HG03095 (cell line): Measurements from ENCODE around the gene TPCN2.

Experiments
- ATAC-seq: cut with Tn5 transposase; IDR thresholded peaks from one replicate; pipeline ENCODE4 v1.9.1; 2021; ENCODE audit warnings: moderate library complexity; ENCODE audit not compliant: unreplicated experiment

Gene TPCN2

GRCh38 chr11:69108030-69108429 lies 59.3 kb downstream of the TPCN2 start:
- ATAC-seq: no peak

DNA sequence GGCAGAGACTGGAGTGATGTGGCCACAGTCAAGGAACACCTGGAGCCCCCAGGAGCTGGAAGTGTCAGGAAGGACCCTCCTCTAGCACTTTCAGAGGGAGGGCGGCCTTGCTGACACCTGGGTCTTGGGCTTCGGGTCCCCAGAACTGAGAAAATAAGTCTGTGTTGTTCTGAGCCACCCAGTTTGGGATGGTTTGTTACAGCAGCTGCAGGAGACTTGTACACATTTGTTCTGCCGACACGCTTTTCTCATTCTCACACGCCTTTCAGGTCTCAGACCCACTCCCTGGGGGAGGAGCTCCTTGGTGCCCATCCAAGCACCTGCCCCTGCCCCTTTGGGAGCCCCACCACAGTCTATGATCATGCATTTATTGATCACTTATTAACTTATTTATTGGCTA lies 59.8 kb downstream of the TPCN2 start:
- ATAC-seq: no peak

GRCh38 chr11:69109101-69109500 lies 60.4 kb downstream of the TPCN2 start:
- ATAC-seq: no peak

- no peak for ATAC-seq
Observed at GRCh38 chr11:69110451-69110850, 61.7 kb downstream of the TPCN2 start.

- no peak for ATAC-seq
Observed at GRCh38 chr11:69111624-69112542, 63.2 kb downstream of the TPCN2 start.

DNA sequence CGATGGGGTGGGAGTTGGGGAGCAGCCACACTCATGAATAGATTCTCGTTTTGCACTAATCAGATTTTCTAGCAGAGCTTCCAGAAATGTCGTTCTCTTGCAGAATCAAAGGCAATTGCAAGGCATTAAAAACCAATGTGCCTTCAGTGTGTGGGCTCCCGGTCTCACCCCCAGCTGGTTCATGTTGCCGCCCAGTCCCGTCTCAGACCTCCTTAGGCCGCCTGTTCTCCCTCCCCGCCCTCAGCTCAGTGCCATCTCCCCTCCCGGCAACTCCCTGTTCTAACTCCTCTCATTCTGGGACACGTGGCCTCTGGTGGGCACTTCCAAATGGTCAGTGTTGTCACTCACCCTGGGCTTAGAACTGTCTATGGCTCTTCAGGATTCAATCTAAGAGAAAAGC lies 64.5 kb downstream of the TPCN2 start:
- no peak for ATAC-seq

DNA sequence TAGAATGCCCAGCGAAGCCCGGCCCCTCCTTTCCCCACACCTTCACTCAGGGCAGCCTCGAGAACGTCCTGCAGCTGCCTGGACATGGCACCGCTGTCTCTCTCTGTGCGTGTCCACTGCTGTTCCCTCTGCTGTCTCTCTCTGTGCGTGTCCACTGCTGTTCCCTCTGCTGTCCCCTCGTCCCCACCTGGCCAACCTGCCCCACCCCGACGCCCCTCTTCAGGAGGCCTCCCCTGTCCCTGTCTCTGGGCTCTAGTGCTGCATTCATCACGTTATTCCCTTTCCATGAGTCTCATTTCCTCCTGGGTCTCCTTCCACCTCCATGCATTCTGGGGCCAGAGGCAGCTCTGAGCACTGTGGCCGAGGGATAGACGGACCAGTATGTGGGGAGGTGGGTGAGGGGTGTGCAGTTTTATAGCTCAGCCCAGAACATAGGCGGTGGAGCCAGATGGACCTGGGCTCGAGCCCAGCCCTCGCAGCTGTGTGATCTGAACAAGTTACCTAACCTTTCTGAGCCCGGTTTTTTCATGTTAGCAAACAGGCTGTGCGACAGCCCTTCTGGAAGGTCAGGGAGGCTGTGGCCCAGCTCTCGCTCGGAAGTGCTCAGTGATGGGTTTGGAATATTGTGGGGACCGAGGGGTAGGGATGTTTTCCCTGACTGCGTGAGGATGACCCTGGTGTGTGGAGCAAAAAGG lies 65.1 kb downstream of the TPCN2 start:
- ATAC-seq: no peak

DNA sequence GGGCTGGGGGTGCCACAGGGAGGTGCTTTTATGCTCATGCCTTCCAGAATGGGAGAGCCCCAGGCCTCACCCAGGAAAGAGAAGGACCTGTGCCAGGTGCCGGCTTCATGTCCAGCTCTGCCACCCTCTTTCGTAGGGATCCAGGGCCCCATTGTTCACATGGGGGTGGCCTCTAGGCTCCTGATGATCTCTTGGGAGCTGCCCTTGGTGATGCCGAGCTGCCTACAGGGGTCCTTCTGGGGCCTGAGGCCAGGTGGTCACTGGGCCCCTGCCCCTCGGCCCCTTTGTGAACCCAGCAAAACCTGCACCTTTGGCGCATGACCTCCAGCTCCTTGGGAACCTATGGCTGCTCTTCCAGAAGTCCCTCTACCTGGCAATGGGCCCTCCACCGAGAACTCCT lies 65.6 kb downstream of the TPCN2 start:
- ATAC-seq: no peak

DNA sequence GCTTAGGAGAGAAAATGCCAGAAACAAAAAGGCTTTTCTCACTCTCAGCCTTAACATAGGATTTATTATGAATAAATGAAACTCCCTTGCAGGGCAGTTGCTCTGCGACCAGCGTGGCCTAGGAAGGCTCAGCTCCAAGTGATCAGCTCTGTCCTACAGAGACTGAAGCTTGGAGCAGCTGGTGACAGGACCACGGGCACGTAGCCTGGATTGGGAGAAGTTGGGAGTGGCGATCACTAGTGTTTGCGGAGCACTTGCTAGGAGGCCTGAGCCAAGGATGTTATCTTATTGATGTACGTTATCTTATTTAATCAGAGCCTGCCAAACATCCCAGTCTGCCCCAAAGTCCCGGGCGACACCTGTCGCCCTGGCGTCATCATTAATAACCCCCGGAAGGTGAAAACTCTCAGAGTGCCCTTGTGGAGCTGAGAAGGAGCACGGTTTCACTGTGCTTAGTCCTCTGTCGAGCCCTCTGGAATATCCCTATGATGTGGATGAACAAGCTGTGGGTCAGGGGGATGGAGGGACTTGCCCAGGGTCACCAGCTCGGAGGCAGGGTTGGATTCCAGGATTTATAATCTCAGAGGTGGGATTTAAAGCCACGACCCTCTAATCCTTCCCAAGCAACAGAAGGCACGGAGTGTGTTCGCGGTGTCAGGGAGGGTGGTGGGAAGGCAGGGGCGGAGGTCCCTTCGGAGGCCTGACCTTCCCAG lies 66.2 kb downstream of the TPCN2 start:
- ATAC-seq: no peak

DNA sequence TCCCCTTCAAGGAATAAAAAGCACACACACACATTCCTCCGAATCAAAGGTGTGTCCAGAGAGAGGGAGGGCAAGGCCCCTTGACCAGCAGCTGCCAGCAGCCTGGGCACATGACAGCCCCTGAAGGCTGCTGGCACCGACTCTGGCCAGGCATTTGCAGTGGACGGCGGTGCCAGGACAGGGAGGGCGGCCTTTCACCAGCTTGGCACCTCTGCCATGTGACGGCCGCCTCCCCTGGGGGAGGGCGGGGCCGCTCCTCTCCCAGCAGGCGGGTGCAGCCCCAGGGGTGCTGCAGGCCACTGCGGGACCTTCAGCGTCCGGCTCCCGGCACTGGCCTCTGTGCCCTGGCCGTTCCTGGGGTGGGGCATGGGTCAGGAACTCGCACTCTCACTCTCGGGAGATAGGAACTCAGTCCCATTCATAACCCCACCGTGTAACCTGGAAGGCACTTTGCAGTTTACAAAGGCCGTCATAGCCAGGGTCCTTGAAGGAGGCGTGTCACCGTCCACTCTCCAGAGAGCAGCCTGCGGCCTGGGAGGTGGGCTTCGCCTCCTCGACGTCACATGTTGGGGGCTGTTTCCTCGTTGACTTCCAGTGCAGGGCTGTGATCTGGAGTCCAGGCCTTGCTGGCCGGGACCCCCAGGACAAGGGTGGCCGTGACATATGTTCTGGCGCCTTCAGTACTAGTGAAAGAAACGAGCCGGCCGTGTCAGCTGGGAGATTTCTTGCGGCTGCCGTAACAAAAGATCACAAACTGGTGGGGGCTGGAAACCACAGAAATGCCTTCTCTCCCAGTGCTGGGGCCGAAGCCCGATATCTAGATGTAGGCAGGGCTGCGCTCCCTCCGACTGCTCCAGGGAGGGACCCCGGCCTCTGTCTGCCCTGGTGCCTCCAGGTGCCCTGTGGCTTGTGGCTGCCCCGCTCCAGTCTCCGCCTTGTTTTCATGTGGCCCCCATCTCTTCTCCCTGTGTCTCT lies 67.1 kb downstream of the TPCN2 start:
- ATAC-seq: no peak

- no peak for ATAC-seq
Observed at GRCh38 chr11:69116671-69117070, 67.9 kb downstream of the TPCN2 start.

DNA sequence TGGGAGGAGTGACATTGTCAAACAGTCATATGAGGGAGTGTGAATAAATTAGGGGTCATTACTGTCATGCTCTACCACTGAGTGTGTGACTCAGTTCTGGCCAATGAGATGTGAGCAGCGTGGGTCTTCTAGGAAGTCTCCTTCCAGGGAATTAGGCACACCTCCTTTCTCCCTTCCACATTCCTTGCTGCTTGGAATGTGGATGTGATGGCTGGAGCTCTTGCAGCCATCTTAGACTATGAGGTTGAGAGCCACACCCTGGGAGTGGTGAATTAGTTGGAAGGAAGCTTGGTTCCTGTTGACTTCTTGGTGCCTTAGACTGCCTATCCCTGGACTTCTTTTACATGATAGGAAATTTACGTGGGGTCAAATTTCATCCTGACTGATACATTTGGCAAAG lies 70.5 kb downstream of the TPCN2 start:
- ATAC-seq: no peak

DNA sequence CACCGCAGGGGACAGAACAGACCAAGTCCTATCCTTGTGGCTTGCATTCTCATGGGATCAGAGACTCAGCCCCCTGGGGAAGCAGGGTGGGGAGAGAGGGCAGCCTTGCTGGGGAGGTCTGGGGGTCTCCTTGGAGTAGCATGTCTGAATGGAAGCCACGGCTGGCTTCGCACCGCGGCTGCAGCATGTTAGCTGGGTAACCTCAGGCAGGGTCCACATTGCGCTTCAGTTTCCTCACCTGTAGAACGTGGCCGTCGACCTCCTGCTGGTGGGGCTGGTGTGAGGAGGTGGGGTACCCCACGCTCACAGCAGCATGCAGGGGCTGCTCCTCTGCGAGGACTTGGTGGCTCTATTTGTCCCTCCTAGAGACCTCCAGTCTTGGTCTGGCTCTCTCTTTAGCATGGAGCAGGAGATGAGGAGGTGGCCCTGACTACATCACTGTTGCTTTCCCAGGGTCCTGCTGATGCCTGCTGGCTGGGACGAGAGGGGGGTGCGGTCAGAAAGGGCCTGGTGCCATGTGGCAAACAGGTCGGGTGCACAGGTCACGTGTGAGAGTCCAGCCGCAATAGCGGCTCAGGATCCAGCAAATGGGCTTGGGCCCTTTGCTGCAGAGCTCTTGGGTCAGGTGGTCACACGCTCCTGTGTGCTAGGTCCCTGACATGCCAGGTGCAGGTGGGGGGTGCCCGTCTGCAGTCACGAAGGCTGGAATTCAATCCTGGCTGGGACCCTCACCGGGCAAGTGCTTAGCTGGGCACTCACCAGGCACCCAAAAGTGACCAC lies 71.6 kb downstream of the TPCN2 start:
- no peak for ATAC-seq

- ATAC-seq: no peak
Observed at GRCh38 chr11:69121021-69121420, 72.3 kb downstream of the TPCN2 start.

- ATAC-seq: no peak
Observed at GRCh38 chr11:69121621-69122325, 73.0 kb downstream of the TPCN2 start.

DNA sequence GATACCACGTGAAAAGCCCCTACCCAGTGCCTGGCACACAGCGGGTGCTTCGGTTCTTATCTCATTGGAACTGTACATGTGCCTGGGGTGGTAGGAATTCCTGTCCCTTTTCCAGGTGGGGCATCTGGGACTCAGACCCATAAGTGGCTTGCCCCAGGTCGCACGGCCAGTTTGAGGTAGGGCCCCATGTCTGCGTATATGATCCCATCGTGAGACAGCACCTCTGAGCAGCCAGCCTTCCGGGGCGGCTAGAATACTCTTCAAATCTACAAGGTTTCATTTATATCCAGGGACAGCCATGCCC lies 73.5 kb downstream of the TPCN2 start:
- ATAC-seq: no peak

DNA sequence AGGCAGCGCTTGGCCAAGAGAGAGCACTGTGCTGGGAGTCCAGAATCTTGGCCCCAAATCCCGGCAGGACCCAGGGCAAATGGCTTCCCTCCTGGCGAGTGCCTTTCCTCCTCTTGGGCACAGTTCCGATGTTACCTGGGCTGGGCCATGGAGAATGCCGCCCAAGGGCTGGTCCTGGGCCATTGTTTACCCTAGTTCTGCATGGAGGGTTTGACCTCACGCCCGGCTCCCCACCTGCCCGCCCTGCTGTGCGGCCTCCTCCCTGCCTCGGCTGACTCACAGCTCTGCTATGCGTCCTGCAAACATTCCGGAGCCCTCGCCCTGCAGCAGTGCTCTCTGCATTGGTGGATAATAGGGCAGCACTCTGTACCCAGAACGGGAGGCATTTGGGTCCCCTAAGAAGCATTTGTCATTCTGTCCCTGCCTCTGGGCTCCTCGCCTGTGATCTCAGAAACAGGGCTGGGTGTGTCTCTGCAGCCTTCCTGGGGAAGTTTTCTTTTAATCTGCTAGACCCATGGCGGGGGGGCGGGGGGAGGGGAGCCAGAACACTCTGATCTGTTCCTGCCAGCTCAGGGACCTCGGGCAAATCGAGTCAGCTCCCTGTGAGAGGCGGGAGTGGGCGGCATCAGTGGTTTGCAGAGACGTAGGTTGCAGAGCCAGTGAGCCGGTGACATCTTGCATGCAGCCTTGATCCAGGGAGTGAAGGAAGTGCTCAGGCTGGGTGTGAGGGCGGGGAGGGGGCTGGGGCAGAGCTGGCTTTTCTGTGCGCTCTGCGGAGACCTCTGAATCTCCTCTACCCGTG lies 74.1 kb downstream of the TPCN2 start:
- no peak for ATAC-seq
